Panc1 (cell line): ENCODE data around the gene PDCD4. TPM values are rescaled to one million over a fixed set of nuclear protein-coding genes. Genes with fewer than 3 reads are reported as not detected.

ENCODE experiments used
- ATAC-seq: fragments of 200-7000 bp; cut with Tn5 transposase; 2 replicates; pipeline ENCODE4 v1.9.1; 2020; ENCODE audit warnings: mild to moderate bottlenecking, moderate library complexity
- BruUV-seq: library from RNA; stranded (reverse); fragments of 400-500 nt; replicated peaks from 2 replicates; lab custom pipeline; 2021; lab: Mats Ljungman, UMichigan
- CTCF ChIA-PET: fragments of 300-600 bp; sonication (Branson Sonifier 250); formaldehyde crosslinking; loops from one replicate; lab custom pipeline; 2022; ENCODE audit warnings: antibody characterized with exemption; lab: Charles Lee
- POLR2A ChIA-PET: fragments of 300-600 bp; sonication (Branson Sonifier 250); formaldehyde crosslinking; loops from one replicate; lab custom pipeline; 2022; ENCODE audit warnings: antibody characterized with exemption; lab: Charles Lee
- DNase-seq: peaks from one replicate; pipeline ENCODE4 v3.0.0-alpha.2; 2010; ENCODE audit warnings: low read depth, low spot score
- H3K27ac ChIP-seq: 2 replicates; pipeline ENCODE4 v1.5.1; 2011; ENCODE audit warnings: mild to moderate bottlenecking, low read length, inconsistent platforms
- H3K27me3 ChIP-seq: fragments of 200-500 bp; sonication (Bioruptor generic); 2 replicates; pipeline ENCODE4 v1.6.0; 2014; ENCODE audit warnings: low read length, inconsistent platforms; ENCODE audit not compliant: control insufficient read depth, insufficient read depth
- H3K36me3 ChIP-seq: fragments of 200-500 bp; sonication (Bioruptor generic); 2 replicates; pipeline ENCODE4 v1.5.1; 2014; ENCODE audit warnings: inconsistent platforms, mild to moderate bottlenecking, low read length, moderate library complexity; ENCODE audit not compliant: control insufficient read depth, insufficient read depth
- H3K4me1 ChIP-seq: 2 replicates; pipeline ENCODE4 v1.5.1; 2011; ENCODE audit warnings: inconsistent platforms, mild to moderate bottlenecking, low read length, moderate library complexity; ENCODE audit not compliant: control insufficient read depth, insufficient read depth
- H3K4me3 ChIP-seq, 2 experiments: 2 replicates each; pipeline ENCODE4 v1.5.1; 2011 to 2012; ENCODE audit warnings: low read depth in 2 of 2, low read length in 2 of 2, mild to moderate bottlenecking in 2 of 2, inconsistent platforms in 1 of 2, moderate library complexity in 1 of 2
- H3K9me3 ChIP-seq: fragments of 200-500 bp; sonication (Bioruptor generic); 2 replicates; pipeline ENCODE4 v1.5.1; 2014; ENCODE audit warnings: low read depth, mild to moderate bottlenecking, inconsistent platforms, low read length, moderate library complexity; ENCODE audit not compliant: control insufficient read depth, insufficient read depth
- CTCF ChIP-seq: fragments of 450-650 bp; IDR thresholded peaks from 2 replicates; pipeline ENCODE4 v1.5.1; 2017; ENCODE audit warnings: mild to moderate bottlenecking
- POLR2AphosphoS5 ChIP-seq: IDR thresholded peaks from 2 replicates; pipeline ENCODE4 v1.6.1; 2012; ENCODE audit warnings: mild to moderate bottlenecking, low read depth, low read length, moderate library complexity
- SIN3A ChIP-seq: IDR thresholded peaks from 2 replicates; pipeline ENCODE4 v1.6.1; 2012; ENCODE audit warnings: low read depth, mild to moderate bottlenecking, low read length, moderate library complexity, borderline replicate concordance; ENCODE audit not compliant: insufficient read depth
- TCF7L2 ChIP-seq: IDR thresholded peaks from 2 replicates; pipeline ENCODE4 v1.6.1; 2011; ENCODE audit warnings: mild to moderate bottlenecking, low read depth, low read length, inconsistent platforms
- in situ Hi-C: cut with HindIII; loops from 2 replicates; pipeline ENCODE4 v1.10.0; 2016; ENCODE audit warnings: low sequenced_read_pairs, low pct_unique_long_range_greater_than_20kb
- intact Hi-C: fragments of 100-400 bp; cut with micrococcal nuclease; formaldehyde crosslinking; loops from one replicate; pipeline ENCODE4 v1.10.0; 2022; ENCODE audit not compliant: unreplicated experiment
- total RNA-seq: library from RNA; stranded (reverse); gene quantifications from one replicate; pipeline ENCODE4 v1.2.1, GENCODE V29; 2021; ENCODE audit not compliant: unreplicated experiment
- TF ChIP-seq, protein P1 (sequence below), 2 experiments: IDR thresholded peaks; 2 replicates each; pipeline ENCODE4 v1.6.1; 2011 to 2012; ENCODE audit warnings: low read depth in 2 of 2, control low read depth in 1 of 2, low read length in 1 of 2, mild to moderate bottlenecking in 1 of 2, moderate library complexity in 1 of 2; ENCODE audit not compliant: insufficient read depth in 1 of 2

The PDCD4 gene
- total RNA-seq, 1 experiment from 2014 or later, result 33.6 TPM

- in situ Hi-C loops (no loop called here), intact Hi-C loops (loop anchor here (5.0 kb wide), 1 partner anchor 129 kb away; no protein-coding TSS in a partner anchor)
- ATAC-seq, result no peak
- POLR2A ChIA-PET, result no interaction called here
- peaks cover 13% of the 10 kb centered on the region for H3K4me1 ChIP-seq
- no peak for DNase-seq
- no peak overlapping the region for H3K27ac ChIP-seq
- CTCF ChIA-PET, result no interaction called here
- no peaks in the 10 kb centered on the region for H3K9me3 ChIP-seq
- H3K27me3 ChIP-seq, result no peaks in the 10 kb centered on the region
- H3K4me3 ChIP-seq, result no peak overlapping the region
- TF ChIP-seq CTCF, result no peak
- TF ChIP-seq SIN3A, result no peak
- TF ChIP-seq TCF7L2, result no peak
- TF ChIP-seq, protein P1, sequence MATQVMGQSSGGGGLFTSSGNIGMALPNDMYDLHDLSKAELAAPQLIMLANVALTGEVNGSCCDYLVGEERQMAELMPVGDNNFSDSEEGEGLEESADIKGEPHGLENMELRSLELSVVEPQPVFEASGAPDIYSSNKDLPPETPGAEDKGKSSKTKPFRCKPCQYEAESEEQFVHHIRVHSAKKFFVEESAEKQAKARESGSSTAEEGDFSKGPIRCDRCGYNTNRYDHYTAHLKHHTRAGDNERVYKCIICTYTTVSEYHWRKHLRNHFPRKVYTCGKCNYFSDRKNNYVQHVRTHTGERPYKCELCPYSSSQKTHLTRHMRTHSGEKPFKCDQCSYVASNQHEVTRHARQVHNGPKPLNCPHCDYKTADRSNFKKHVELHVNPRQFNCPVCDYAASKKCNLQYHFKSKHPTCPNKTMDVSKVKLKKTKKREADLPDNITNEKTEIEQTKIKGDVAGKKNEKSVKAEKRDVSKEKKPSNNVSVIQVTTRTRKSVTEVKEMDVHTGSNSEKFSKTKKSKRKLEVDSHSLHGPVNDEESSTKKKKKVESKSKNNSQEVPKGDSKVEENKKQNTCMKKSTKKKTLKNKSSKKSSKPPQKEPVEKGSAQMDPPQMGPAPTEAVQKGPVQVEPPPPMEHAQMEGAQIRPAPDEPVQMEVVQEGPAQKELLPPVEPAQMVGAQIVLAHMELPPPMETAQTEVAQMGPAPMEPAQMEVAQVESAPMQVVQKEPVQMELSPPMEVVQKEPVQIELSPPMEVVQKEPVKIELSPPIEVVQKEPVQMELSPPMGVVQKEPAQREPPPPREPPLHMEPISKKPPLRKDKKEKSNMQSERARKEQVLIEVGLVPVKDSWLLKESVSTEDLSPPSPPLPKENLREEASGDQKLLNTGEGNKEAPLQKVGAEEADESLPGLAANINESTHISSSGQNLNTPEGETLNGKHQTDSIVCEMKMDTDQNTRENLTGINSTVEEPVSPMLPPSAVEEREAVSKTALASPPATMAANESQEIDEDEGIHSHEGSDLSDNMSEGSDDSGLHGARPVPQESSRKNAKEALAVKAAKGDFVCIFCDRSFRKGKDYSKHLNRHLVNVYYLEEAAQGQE (IDR thresholded peaks at IDR 0.05; ENCODE audit: insufficient read depth in 1 of 2, low read depth in 2 of 2, low read length in 1 of 2), result no peak
- TF ChIP-seq POLR2AphosphoS5, result no peak
- BruUV-seq, result no TSS peak
- H3K36me3 ChIP-seq, result peaks cover 3% of the 10 kb centered on the region; the same call in 1 of the 2 replicates
These were observed 4.3 kb downstream of the PDCD4 start for GRCh38 chr10:110876000-110876399.

- H3K27me3 ChIP-seq, result no peaks in the 10 kb centered on the region
- DNase-seq, result no peak
- no peak overlapping the region for H3K27ac ChIP-seq
- POLR2A ChIA-PET, result no interaction called here
- H3K4me3 ChIP-seq, result no peak overlapping the region
- H3K9me3 ChIP-seq, result no peaks in the 10 kb centered on the region
- TF ChIP-seq POLR2AphosphoS5 (no peak), SIN3A (no peak), CTCF (no peak), TCF7L2 (no peak)
- TF ChIP-seq, protein P1 (IDR thresholded peaks at IDR 0.05; ENCODE audit: insufficient read depth in 1 of 2, low read depth in 2 of 2, low read length in 1 of 2), result no peak
- BruUV-seq, result no TSS peak
- intact Hi-C loops, result loop anchor here (5.0 kb wide), 1 partner anchor 129 kb away; no protein-coding TSS in a partner anchor
- H3K36me3 ChIP-seq, result peaks cover 3% of the 10 kb centered on the region; the same call in 1 of the 2 replicates
- in situ Hi-C loops, result no loop called here
- peaks cover 10% of the 10 kb centered on the region for H3K4me1 ChIP-seq
- no peak for ATAC-seq
- CTCF ChIA-PET, result interaction anchor here (0.5 kb wide), 1 partner anchor 273 kb away, joined by 5 read pairs; no protein-coding TSS in a partner anchor
These were observed 5.1 kb downstream of the PDCD4 start for GRCh38 chr10:110876788-110877187.
